Measurements from ENCODE around the gene PLEKHA4. TPM values are rescaled to one million over a fixed set of nuclear protein-coding genes. Genes with fewer than 3 reads are reported as not detected.
A peak's percentile ranks its signal among the peaks of the same experiment; 100 is the strongest.
"Not testable (repeated sequence)": the region's sequence is repeated elsewhere in the genome, so short reads cannot be mapped to it uniquely, and the experiment has no call there.

PLEKHA4 gene
- total RNA-seq, 3 donors from 2014 or later = 6.4 to 25.6 (median 22.4) TPM

DNA sequence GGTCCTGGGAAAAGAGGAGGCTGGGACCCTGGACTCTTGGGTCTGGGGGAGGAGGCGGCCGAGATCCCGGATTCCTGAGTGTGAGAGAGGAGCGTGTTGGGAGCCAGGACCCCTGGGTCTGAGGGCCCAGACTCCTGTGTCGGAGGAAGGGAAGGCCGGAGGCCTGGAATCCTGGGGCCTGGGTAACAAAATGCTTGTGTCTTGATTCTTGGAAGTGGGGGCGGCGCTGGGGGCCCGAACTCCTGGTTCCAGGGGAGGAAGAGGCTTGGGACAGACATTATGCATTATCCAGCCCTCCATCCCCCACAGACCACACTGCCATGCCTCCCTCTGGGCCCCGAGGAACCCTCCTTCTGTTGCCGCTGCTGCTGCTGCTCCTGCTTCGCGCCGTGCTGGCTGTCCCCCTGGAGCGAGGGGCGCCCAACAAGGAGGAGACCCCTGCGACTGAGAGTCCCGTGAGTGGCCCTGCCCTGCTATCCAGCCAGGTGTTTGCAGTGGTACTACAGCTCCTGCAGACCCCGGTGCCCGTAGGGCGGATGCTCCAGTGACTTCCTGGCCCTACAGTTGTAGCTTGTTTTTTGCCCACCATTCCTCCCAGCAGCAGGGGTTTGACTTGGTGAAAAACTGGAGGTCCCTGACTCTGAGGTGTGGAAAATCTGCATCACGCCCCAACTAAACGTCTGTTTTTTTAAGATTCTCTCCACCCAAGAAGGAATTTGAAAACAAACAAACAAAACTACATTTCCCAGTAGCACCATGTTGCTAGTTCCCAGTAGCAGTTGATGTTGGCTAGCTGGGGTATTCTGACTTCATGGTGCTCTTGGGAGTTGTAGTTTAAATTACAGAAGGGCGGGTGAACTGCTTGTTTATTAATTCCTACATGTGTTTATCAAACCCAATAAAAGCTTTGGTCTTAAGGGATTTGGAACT, 32.3 kb upstream of the PLEKHA4 start:
- H3K4me3 ChIP-seq = peak overlapping the region; percentile 75 to 83 (median 76)
- intact Hi-C loops (cut with DNase I; ENCODE audit: low total_unique reads) = loop anchor here (1.0 kb wide), 1 partner anchor 27 kb away; no protein-coding TSS in a partner anchor
- peaks cover 5 to 17% of the 10 kb centered on the region in 2 donors for H3K4me1 ChIP-seq
- H3K9me3 ChIP-seq = no peaks in the 10 kb centered on the region
- no peaks in the 10 kb centered on the region for H3K36me3 ChIP-seq
- DNase-seq (ENCODE audit: low spot score in 2 of 2) = peak in 1 of 2 donors; percentile 32
- no peak for TF ChIP-seq POLR2AphosphoS5 (IDR thresholded peaks at IDR 0.05)
- TF ChIP-seq, protein P1, sequence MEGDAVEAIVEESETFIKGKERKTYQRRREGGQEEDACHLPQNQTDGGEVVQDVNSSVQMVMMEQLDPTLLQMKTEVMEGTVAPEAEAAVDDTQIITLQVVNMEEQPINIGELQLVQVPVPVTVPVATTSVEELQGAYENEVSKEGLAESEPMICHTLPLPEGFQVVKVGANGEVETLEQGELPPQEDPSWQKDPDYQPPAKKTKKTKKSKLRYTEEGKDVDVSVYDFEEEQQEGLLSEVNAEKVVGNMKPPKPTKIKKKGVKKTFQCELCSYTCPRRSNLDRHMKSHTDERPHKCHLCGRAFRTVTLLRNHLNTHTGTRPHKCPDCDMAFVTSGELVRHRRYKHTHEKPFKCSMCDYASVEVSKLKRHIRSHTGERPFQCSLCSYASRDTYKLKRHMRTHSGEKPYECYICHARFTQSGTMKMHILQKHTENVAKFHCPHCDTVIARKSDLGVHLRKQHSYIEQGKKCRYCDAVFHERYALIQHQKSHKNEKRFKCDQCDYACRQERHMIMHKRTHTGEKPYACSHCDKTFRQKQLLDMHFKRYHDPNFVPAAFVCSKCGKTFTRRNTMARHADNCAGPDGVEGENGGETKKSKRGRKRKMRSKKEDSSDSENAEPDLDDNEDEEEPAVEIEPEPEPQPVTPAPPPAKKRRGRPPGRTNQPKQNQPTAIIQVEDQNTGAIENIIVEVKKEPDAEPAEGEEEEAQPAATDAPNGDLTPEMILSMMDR (IDR thresholded peaks at IDR 0.05) = no peak
- no peak for TF ChIP-seq POLR2A (IDR thresholded peaks at IDR 0.05)
- no peaks in the 10 kb centered on the region for H3K27me3 ChIP-seq
- peak overlapping the region; percentile 87 to 89 for H3K27ac ChIP-seq

DNA sequence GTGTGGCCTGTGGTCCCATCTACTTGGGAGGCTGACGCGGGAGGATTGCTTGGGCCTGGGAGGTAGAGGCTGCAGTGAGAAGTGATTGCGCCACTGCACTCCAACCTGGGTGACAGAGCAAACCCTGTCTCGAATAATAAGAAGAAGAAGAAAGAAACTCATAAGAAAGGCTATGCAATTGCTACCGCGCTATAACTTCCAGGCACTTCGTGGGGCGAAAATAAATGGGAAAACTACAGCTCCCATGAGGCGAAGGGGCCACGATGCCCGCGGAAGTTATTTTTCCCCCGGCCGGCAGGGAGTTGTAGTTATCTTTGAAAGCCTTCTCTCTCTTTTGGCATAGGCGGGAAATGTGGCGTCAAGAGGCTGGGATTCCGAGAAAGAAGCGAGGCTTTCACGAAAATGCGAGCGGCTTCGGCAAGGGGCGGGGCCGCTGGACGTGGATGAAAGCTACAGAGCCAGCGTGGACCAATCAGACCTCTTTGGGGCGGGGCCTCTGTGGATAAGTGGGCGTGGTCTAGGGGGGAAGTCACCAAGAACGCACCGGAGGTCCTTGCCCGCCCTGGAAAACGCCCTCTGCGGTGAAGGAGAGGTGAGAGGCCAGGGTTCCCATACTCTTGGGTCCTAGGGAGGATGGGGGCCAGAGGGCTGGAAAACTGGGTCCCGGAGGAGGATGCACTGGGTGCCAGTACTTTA, 31.5 kb upstream of the PLEKHA4 start, which contains the start of gene NUCB1:
NUCB1 (plus strand) TSS at position 532 of the 696 bp plus-strand sequence. CDS start 485 bp downstream, outside the sequence.
- Histone ChIP-seq H3K27me3 (no peaks in the 10 kb centered on the region), H3K36me3 (no peaks in the 10 kb centered on the region), H3K4me1 (peaks cover 5 to 17% of the 10 kb centered on the region in 2 donors), H3K4me3 (peak within 1 kb of the TSS; percentile 75 to 83 (median 76)), H3K9me3 (no peaks in the 10 kb centered on the region), H3K27ac (peak within 1 kb of the TSS; percentile 87 to 89)
- DNase-seq (ENCODE audit: low spot score in 2 of 2) = peak; percentile 99
- intact Hi-C loops (cut with DNase I; ENCODE audit: low total_unique reads) = loop anchor here (1.0 kb wide), 1 partner anchor 27 kb away; no protein-coding TSS in a partner anchor
- peak; percentile 51 to 80 (median 74) for TF ChIP-seq POLR2AphosphoS5 (IDR thresholded peaks at IDR 0.05)
- peak; percentile 17 for TF ChIP-seq POLR2A (IDR thresholded peaks at IDR 0.05)
- TF ChIP-seq, protein P1 (IDR thresholded peaks at IDR 0.05) = peak in 2 of 3 donors; percentile 41 to 42

DNA sequence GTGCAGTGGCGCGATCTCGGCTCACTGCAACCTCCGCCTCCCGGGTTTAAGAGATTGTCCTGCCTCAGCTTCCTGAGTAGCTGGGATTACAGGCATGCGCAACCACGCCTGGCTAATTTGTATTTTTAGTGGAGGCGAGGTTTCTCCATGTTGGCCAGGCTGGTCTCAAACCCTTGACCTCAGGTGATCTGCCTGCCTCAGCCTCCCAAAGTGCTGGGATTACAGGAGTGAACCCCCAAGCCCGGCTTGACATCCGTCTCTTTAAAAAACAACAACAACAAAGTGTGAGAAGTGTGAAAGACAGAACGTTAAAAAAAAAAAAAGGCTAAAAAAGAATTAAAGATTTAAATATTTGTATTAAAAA, 31.0 kb upstream of the PLEKHA4 start:
- H3K9me3 ChIP-seq; H3K36me3 ChIP-seq; intact Hi-C loops (cut with DNase I; ENCODE audit: low total_unique reads); H3K27me3 ChIP-seq; DNase-seq (ENCODE audit: low spot score in 2 of 2): not testable (repeated sequence)
- peaks cover 5 to 17% of the 10 kb centered on the region in 2 donors for H3K4me1 ChIP-seq
- peak overlapping the region in 2 of 3 donors; percentile 76 to 83 for H3K4me3 ChIP-seq
- H3K27ac ChIP-seq = peak overlapping the region; percentile 87 to 89

- Histone ChIP-seq H3K9me3 (no peaks in the 10 kb centered on the region), H3K4me3 (no peak overlapping the region), H3K27me3 (no peaks in the 10 kb centered on the region), H3K4me1 (peaks cover 5 to 12% of the 10 kb centered on the region in 2 donors), H3K27ac (no peak overlapping the region), H3K36me3 (no peaks in the 10 kb centered on the region)
- TF ChIP-seq, protein P1 (IDR thresholded peaks at IDR 0.05) = no peak
- no peak for DNase-seq (ENCODE audit: low spot score in 2 of 2)
- intact Hi-C loops (cut with DNase I; ENCODE audit: low total_unique reads) = no loop called here
Observed at GRCh38 chr19:48897181-48897580, 28.8 kb upstream of the PLEKHA4 start.

DNA sequence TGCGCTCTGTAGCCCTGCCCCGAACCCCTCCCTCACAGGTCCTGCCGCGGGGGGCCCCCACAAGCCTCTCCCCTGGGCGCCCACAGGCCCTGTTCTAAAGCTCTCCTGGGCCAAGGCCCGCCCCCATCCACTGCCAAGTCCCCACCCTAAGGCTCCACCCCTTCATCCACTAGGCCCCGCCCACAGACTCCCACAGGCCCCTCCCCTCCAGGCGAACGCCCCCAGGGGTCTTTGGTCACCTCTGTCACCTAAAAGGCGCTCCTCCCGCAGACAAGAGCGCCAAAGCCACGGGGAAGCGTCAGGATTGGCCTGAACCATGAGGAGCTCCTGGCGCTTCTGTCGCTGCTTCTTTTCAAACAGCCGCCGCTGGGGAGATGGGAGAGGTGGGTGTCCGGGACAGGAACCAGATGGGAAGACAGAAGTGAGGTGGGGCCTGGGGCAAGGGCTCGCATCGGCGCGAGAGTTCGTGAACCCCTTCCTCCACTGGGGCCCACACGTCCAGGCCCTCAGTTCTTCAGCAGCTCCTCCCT, 27.8 kb upstream of the PLEKHA4 start:
- Histone ChIP-seq H3K27me3 (no peaks in the 10 kb centered on the region), H3K4me1 (peaks cover under 1 to 6% of the 10 kb centered on the region in 2 donors), H3K27ac (peak overlapping the region; percentile 73 to 85), H3K9me3 (no peaks in the 10 kb centered on the region), H3K36me3 (no peaks in the 10 kb centered on the region), H3K4me3 (peak overlapping the region; percentile 28 to 67 (median 52))
- no peak for DNase-seq (ENCODE audit: low spot score in 2 of 2)
- intact Hi-C loops (cut with DNase I; ENCODE audit: low total_unique reads) = no loop called here
- no peak for TF ChIP-seq POLR2A (IDR thresholded peaks at IDR 0.05)
- TF ChIP-seq, protein P1 (IDR thresholded peaks at IDR 0.05) = no peak
- peak in 1 of 3 donors; percentile 23 for TF ChIP-seq POLR2AphosphoS5 (IDR thresholded peaks at IDR 0.05)

Data from breast epithelium (tissue), 4 donors.